NCI-H2171 (cell line): ENCODE data around the gene UGGT2.
A peak's percentile ranks its signal among the peaks of the same experiment; 100 is the strongest.
"Not testable (repeated sequence)": the region's sequence is repeated elsewhere in the genome, so short reads cannot be mapped to it uniquely, and the experiment has no call there.

Source experiments
- DNase-seq: peaks from one replicate; lab custom pipeline; 2025; lab: John Stamatoyannopoulos, UW

The UGGT2 gene

DNA sequence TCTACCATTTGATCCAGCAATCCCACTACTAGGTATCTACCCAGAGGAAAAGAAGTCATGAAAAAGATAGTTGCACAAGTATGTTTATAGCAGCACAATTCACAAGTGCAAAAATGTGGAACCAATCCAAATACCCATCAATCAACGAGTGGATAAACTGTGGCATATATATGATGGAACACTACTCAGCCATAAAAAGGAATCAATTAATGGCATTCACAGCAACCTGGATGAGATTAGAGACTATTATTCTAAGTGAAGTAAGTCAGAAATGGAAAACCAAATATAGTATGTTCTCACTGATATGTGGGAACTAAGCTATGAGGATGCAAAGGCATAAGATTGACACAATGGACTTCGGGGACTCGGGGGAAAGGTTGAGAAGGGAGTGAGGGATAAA, 1.3 kb downstream of the UGGT2 start:
- DNase-seq: not testable (repeated sequence)

DNA sequence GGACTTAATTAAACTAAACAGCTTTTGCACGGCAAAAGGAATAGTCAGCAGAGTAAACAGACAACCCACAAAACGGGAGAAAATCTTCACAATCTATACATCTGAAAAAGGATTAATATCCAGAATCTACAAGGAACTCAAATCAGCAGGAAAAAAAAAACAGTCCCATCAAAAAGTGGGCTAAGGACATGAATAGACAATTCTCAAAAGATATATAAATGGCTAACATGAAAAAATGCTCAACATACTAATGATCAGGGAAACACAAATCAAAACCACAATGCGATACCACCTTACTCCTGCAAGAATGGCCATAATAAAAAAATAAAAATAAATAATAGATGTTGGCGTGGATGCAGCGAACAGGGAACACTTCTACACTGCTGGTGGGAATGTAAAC, 1.7 kb downstream of the UGGT2 start:
- not testable (repeated sequence) for DNase-seq

DNA sequence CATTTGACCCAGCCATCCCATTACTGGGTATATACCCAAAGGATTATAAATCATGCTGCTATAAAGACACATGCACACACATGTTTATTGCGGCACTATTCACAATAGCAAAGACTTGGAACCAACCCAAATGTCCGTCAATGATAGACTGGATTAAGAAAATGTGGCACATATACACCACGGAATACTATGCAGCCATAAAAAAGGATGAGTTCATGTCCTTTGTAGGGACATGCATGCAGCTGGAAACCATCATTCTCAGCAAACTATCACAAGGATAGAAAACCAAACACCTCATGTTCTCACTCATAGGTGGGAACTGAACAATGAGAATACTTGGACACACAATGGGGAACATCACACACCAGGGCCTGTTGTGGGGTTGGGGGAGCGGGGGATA, 2.2 kb downstream of the UGGT2 start:
- DNase-seq: not testable (repeated sequence)

DNA sequence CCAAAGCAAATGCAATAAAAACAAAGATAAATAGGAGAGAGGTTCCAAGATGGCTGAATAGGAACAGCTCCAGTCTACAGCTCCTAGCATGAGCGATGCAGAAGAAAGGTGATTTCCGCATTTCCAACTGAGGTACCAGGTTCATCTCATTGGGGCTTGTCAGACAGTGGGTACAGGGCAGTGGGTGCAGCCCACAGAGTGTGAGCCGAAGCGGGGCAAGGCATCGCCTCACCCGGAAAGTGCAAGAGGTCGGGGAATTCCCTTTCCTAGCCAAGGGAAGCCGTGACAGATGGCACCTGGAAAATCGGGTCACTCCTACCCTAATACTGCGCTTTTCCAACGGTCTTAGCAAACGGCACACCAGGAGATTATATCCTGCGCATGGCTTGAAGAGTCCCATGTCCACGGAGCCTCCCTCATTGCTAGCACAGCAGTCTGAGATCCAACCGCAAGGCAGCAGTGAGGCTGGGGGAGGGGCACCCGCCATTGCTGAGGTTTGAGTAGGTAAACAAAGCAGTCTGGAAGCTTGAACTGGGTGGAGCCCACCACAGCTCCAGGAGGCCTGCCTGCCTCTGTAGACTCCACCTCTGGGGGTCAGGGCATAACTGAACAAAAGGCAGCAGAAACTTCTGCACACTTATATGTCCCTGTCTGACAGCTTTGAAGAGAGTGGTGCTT, 6.6 kb downstream of the UGGT2 start:
- not testable (repeated sequence) for DNase-seq

DNA sequence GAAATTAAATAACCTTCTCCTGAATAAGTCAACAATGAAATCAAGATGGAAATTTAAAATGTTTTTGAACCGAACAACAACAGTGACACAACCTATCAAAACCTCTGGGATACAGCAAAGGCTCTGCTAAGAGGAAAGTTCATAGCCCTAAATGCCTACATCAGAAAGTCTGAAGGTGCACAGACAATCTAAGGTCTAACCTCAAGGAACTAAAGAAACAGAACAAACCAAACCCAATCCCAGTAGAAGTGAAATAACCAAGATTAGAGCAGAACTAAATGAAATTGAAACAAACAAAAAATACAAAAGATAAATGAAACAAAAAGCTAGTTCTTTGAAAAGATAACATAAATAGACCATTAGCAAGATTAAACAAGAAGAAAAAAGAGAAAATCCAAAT, 9.0 kb downstream of the UGGT2 start:
- no peak for DNase-seq

DNA sequence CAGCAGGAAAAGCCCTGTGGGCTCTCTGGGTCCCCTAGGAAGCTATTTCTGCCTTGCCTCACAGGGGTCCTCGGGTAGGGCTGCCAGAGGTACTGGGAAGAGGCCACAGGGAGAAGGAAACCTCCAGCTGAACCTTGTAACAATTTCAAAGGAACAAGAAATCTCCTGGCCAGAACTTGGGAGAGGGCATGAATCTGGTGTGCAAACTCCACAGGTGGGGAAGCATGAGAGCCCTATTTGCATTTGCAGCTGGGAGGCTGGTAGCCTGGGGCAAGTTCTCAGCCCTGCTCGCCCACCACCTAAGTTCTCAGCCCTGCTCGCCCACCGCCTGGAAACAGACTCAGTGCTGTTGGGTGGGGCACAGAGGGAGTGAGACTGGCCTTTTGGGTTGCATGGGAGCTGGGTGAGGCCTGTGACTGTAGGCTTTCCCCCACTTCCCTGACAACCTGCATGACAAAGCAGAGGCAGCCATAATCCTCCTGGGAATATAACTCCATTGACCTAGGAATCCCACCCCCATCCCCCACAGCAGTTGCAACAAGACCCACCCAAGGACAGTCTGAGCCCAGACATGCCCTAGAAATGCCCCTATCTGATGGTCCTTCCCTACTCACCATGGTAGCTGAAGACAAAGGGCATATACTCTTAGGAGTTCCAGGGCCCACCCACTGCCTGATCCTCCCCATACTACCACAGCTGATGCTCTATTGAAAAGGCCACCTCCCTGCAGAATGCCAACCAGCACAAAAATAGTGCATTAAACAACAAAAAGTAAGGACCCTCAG, 11.7 kb downstream of the UGGT2 start:
- DNase-seq: no peak

DNA sequence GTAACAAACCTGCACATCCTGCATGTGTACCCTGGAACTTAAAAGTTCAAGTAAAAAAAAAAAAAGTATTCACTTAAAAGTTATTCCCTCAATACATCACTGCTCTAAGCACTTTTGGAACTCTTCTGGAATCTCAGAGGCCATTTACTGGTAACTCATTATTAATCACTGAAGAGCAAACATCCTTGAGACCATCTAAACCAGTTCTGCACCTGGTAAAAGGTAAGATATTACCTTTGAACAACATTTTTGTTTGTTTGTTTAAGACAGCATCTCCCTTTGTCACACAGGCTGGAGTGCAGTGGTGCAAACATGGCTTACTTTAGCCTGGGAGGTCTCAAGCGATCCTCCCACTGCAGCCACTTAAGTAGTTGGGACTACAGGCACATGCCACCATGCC, 16.7 kb downstream of the UGGT2 start:
- no peak for DNase-seq

DNA sequence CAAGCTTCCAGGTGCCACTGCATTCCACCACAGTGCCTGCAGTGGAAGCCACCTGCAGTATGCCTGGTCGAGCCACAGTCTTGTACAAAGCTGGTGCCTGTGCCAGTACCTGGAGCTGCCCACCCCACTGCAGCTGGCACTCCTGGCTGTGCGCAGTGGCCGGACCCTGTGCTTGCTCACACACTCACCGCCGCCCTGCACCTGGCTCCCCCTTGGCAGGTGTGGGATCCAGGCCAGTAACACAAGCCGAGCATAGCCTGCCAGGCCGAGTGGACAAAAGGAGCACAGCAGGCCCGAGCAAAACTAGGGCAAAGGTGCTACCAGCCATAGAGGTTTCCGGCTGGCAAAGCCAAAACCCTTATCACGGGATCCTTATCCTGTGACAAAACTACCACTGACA, 18.5 kb downstream of the UGGT2 start:
- DNase-seq: no peak

DNA sequence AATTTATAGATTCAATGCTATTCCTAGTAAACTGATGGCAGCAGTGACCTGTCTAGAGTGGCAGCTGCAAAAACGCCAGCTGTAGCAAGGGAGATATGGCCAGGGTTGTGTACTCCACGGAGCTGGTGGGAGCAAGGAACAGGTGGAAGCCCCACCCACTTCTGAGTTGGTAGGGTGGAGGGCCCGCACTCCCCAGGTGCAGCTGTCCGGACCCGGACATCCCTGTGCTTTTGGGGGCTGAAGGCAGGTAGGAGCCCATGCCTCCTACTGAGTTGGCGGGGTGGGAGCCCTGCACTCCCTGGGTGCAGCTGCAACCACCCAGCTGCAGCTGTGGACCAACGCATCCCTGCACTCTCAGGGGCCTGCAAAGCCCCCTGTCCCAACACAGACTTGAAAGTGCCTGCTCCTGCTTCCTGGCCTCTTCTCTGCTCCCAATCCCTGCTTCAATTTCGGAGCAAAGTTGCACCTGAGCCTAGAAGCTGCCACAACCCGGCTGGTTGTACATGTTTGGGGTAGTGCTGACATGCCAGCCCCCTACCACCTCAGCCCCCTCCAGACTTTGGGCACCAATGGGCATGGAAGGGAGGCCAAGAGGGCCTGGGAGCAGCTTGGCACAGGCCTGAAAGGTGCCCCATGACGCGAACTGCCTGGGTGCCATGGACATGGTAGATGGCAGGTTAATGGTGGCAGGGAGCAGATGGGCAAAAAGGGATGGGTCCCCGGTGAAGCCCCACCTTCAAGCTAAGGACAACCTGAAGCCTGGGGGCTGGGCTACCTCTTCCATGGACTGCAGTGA, 19.8 kb downstream of the UGGT2 start:
- no peak for DNase-seq

DNA sequence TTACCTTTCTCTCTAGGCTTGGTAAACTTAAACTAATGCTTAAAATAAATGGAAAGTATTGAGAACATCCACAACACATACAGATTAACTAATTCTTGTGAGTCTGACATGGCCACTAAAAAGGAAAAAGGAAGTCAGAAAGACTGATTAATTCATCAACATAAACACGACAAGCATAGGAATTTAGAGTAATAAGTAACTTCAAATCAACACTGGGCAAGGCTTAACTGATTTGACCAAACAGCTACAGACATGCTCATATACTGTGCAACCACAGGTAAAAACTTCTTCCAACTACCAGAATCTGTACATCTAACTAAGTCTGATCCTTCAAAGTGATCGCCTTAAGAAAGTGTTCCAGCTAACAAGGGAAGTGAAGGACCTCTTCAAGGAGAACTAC, 20.5 kb downstream of the UGGT2 start:
- no peak for DNase-seq

DNA sequence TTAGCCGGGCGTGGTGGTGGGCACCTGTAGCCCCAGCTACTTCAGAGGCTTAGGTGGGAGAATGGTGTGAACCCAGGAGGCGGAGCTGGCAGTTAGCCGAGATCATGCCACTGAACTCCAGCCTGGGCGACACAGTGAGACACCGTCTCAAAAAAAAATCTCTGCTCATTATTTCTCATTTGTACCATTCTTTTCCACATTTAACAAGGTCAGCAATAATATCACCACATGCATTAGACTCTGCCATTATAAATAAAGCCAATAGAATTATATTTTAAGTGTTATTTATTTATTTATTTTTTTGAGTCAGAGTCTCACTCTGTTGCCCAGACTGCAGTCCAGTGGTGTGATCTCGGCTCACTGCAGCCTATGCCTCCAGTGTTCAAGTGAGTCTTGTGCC, 24.2 kb downstream of the UGGT2 start:
- DNase-seq: no peak

DNA sequence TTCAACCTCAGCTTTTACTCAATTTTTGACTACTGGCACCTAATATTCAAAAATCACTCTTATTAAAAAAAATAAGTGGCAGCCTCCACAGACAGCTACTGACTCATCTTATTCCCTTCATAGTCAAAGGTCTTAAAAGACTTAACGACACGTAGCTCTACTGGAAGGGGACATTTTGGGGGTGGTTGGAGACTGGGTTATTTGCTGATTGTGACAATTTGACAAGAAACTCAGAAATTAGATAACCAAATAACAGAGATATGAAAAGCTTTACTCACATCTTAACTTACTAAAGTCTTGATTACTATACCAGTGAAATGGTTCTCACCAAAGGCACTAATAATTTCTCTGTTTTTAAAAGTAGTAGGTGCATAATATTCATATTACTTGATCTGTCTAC, 25.7 kb downstream of the UGGT2 start:
- DNase-seq: no peak

DNA sequence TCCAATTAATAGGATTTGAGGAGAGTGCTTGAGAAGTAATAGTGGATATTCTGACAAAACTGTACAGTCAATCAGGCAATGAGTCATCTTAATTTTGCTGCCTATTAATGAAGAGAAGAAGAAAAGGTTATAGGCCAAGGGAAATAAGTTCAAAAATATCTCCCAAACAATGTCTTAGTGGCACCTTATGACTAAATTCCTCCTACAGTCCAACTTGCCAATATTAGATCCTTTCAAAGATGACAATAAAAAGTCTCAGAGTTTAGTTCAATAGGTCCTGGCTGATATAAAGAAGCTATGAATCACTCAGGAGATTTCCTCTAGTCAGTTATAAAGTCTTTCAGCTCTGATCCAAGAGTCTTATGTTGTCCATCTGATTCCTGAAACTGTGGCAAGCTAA, 27.9 kb downstream of the UGGT2 start:
- DNase-seq: no peak

DNA sequence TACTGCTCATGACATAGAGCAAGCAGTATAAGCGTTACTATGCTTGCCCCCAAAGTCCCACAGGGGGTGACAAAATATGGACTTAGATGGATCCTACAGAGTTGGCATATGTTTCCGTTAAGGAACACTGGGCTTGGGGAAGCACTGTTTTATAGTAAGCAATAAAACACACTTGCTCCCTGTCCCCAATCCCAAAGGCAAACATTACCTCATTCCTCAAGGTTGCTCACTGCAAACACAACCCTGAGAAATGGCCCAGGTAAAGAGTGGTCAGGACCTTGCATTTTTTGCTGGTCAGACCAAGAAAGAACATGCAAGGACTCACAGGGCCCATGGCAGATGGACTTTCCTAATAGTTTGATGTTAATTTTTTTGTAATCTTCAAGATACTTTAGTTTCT, 32.3 kb downstream of the UGGT2 start:
- no peak for DNase-seq

DNA sequence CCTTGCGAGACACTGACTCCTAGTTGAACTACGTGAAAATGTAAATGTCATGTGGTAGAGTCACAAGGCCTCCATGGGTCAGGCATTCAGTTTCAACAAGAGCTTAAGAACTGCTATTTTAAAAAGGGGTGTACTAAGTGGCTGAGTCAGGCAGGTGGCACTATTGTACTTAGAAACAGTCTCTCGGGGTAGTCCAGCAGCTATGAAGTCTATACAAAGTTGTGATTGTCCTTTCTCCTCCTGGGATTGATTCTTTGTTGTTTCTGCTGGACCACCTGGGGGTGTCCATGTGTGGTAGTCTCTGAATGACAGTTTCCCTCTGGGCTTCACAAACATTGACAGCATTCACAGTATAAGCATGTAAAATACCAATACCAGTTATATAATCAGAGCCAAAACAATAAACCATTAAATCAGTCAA, 33.0 kb downstream of the UGGT2 start:
- no peak for DNase-seq

DNA sequence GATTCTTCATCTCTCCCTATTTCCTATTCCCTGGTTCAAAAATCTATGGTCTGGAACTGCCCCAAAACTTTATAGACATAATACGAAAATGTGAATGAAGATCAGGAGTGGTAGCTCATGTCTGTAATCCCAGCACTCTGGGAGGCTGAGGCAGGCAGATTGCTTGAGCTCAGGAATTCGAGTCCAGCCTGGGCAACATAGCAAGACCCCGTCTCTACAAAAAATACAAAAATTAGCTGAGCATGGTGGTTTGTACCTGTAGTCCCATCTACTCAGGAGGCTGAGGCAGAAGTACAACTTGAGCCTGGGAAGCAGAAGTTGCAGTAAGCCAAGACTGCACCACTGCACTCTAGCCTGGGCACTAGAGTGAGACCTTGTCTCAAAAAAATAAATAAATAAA, 35.1 kb downstream of the UGGT2 start:
- no peak for DNase-seq

DNA sequence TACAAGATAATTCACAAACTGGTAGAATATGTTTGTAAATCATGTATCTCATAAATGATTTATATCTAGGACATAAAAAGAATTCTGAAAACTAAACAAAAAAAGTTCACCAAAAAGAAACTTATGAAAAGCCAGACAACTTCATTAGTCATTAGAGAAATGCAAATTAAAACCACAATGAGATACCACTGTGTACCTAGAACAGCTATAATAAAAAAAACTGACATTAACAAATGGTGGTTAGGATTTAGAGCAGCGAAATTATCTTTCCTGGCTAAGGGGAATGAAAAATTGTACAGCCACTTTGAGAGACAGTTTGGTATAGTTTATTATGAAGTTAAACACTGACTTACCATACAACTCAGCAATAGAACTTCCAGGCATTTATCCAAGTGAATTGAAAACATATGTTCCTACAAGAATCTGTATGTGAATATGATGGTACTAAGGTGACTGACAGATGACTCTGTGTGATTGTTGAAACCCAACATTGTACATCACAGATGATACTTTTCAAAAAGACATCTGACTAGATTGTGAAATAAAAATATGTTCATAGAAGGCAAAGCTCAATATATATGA, 41.8 kb downstream of the UGGT2 start:
- DNase-seq: no peak

DNA sequence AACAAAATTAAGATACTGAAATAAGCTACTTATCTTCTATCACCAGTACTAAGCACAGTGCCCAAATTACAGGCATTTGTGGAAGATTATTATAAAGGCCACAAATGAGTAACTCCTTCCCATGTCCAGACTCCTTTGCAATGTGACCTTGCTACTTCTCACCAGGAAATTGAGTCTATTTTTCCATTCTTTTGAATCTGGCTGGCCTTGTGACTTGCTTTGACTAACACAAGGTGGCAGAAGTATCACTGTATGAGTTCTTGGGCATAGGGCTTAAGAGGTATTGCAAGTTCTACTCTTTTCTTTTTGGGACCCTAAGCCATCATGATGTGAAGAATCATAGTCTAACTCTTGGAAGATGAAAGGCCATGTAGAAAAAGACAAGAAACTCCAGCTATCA, 49.9 kb downstream of the UGGT2 start:
- DNase-seq: no peak

DNA sequence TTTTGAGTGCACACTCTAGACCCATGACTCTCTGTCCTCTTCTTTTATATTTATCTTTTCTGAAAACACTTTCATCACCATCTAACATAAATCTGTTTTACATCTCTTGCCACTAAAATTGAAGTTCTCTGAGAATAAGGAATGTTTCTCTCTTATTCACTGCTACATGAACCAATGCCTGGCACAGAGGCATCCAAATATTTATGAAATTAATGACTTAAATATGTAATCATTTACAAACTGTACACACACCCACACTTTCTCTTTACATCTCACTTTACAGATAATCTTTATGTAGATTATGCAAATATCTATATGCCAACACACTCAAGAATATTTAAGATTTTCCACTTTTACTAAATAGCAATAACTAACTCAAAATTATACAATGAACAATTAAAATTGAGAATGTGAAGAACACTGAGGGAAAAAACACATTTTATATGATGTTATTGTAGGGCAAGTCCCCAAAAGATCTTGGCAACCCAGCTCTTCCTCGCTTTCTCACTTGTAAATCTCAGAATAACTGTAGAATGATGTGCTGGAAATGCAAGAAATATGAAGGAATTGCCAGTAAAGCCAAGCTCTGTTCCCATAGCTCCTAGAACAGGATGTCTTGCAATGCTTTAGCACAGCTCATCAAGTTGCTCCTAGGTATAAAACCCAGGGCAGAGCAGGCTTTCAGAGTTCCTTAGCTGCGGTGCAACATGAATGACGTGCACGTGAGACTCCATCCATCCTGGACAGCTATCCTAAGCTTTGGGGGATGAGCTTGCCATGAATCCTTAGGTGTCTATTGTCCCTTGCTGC, 50.7 kb downstream of the UGGT2 start:
- no peak for DNase-seq

DNA sequence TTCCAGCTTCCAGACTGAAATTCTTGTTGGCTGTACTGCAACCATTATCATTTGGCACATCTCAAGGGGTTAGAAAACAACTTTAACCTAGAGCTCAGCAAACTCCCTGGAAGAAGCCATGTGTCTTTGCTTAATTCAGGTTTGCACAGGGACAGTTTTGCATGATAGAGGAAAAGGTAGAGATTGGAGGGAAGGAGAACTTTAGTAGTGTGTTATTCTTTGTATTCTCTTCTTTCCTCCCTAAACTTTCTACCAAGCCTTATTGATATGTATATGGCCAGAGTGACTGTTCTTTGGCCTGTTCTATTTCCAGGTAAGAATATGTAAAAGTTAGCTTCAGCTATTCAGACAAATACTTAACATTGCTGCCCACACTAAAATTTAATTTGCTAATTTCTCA, 53.1 kb downstream of the UGGT2 start:
- no peak for DNase-seq

DNA sequence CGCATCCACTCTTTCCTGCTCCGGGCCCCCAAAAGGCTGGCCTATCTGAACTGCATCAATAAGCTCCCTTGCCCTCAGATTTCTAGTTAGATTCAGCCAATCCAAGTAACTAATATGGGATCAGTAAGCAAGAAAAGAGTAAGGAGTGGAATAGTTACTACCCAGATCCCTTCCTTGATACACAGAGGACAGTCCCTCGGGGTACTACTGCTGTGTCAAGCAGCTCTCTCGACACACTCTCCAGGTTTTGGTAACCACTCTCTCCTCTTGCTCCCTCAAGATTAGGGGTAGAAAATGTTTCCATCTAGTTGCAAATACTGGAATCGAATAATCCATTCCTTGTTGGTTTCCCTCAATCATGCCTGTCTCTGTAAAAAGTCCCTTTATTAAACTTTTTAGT, 65.4 kb downstream of the UGGT2 start:
- no peak for DNase-seq

DNA sequence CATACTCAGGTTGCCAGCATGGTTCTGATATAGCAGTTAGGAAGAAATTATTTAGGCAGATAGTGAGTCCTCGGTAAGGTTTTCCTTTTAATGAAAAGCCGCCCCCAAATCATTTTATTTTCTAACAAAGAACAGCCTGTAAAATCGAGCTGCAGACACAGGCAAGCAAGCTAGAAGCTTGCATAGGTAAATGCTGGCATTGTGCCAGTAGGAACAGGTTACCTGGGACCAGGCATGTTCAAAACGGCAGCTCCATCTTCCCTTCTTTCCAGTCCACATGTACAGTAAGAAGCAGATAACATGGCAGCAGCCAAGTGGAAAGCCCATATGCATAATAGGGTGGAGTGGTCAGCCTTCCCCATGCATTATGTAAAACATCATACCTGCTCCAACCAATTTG, 71.1 kb downstream of the UGGT2 start:
- DNase-seq: peak; percentile 1
